Retinal pigment epithelial cell (primary cell): ENCODE data around the gene FUT8.

Experiments used
- DNase-seq: peaks from one replicate; pipeline ENCODE4 v3.0.0-alpha.2; 2010; ENCODE audit warnings: low read depth
- H3K4me3 ChIP-seq: 2 replicates; pipeline ENCODE4 v1.5.1; 2011; ENCODE audit warnings: mild to moderate bottlenecking, low read length, control low read depth, moderate library complexity
- CTCF ChIP-seq: conservative IDR thresholded peaks from 2 replicates; pipeline ENCODE4 v1.5.1; 2011; ENCODE audit warnings: low read depth, low read length, control low read depth, inconsistent platforms

FUT8 gene

GRCh38 chr14:65774041-65774440 lies 361.5 kb downstream of the FUT8 start:
- H3K4me3 ChIP-seq: no peak overlapping the region
- TF ChIP-seq CTCF: no peak
- no peak for DNase-seq

GRCh38 chr14:65776193-65776852 lies 363.8 kb downstream of the FUT8 start:
- H3K4me3 ChIP-seq: no peak overlapping the region
- no peak for DNase-seq
- no peak for TF ChIP-seq CTCF

GRCh38 chr14:65780566-65780965 lies 368.0 kb downstream of the FUT8 start:
- DNase-seq: no peak
- H3K4me3 ChIP-seq: no peak overlapping the region
- TF ChIP-seq CTCF: no peak

GRCh38 chr14:65783101-65783500 lies 370.6 kb downstream of the FUT8 start:
- TF ChIP-seq CTCF: no peak
- no peak for DNase-seq
- H3K4me3 ChIP-seq: no peak overlapping the region

GRCh38 chr14:65783576-65783975 lies 371.0 kb downstream of the FUT8 start:
- H3K4me3 ChIP-seq: no peak overlapping the region
- no peak for DNase-seq
- no peak for TF ChIP-seq CTCF

GRCh38 chr14:65784574-65784973 lies 372.0 kb downstream of the FUT8 start:
- H3K4me3 ChIP-seq: no peak overlapping the region
- no peak for TF ChIP-seq CTCF
- no peak for DNase-seq

- no peak for DNase-seq
- no peak overlapping the region for H3K4me3 ChIP-seq
- TF ChIP-seq CTCF: no peak
These were observed 374.9 kb downstream of the FUT8 start for GRCh38 chr14:65787461-65787860.
